Cardiac muscle cell (in vitro differentiated cells and primary cell): Measurements from ENCODE around the gene SLIT3. TPM values are rescaled to one million over a fixed set of nuclear protein-coding genes. Genes with fewer than 3 reads are reported as not detected.

Experiments
- DNase-seq, 2 donors: peaks; one replicate each; pipeline versions ENCODE4 v3.0.0 to v3.0.0-alpha.2; 2010 to 2017; ENCODE audit warnings: low read depth in 1 of 2, low spot score in 1 of 2
- H3K27ac ChIP-seq: fragments of 200-600 bp; sonication (generic); 2 replicates; pipeline ENCODE4 v1.5.1; 2016
- H3K27me3 ChIP-seq: fragments of 200-600 bp; sonication (generic); 2 replicates; pipeline ENCODE4 v1.6.0; 2016; ENCODE audit warnings: control low read depth
- H3K36me3 ChIP-seq: fragments of 200-600 bp; sonication (generic); 2 replicates; pipeline ENCODE4 v1.5.1; 2016; ENCODE audit warnings: control low read depth
- H3K4me1 ChIP-seq: fragments of 200-600 bp; sonication (generic); 2 replicates; pipeline ENCODE4 v1.8.1; 2017; ENCODE audit warnings: low read depth, mild to moderate bottlenecking, mixed run types
- H3K4me3 ChIP-seq: fragments of 200-600 bp; sonication (generic); 2 replicates; pipeline ENCODE4 v1.5.1; 2016; ENCODE audit warnings: mild to moderate bottlenecking
- H3K9me3 ChIP-seq: fragments of 200-600 bp; sonication (generic); 2 replicates; pipeline ENCODE4 v1.5.1; 2017; ENCODE audit warnings: low read depth, mild to moderate bottlenecking, control low read depth
- polyA plus RNA-seq: library from polyadenylated mRNA; unstranded; fragments of >200 nt; fragmentation: Nextera tagmentation; extraction: Ambion mirVana; gene quantifications from 2 replicates; pipeline ENCODE4 v1.2.1, GENCODE V29; 2016
- total RNA-seq: library from RNA; depleted of rRNA; stranded (reverse); fragments of >200 nt; gene quantifications from 2 replicates; pipeline ENCODE4 v1.2.3, GENCODE V29; 2016
- TF ChIP-seq, protein P1 (sequence below): IDR thresholded peaks from 2 replicates; pipeline ENCODE4 v1.5.1; 2012; ENCODE audit warnings: low read depth, mild to moderate bottlenecking, low read length

The SLIT3 gene
- total and polyA plus RNA-seq, 2 experiments from 2014 or later: 50.7 to 111 TPM

DNA sequence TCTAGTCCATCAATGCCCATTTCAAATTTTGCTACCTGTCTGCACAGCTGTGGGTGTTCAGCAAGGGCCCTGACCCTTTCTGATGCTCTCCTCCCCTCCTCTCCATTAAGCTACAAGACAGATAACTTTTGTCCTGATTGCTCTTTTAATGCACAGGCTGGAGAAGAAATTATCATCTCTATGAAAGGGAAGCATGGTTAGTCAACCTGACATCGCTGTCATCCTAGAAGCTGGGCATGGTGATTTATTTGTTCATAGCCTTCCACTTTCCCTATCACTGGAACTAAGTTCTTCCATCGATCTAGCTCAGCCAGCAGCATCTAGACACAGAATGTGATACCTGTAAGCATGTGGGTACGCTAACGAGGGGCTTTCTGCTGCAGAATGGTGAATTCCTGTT, 50.1 kb downstream of the SLIT3 start:
- H3K4me3 ChIP-seq: no peak overlapping the region
- DNase-seq: no peak
- H3K36me3 ChIP-seq: no peaks in the 10 kb centered on the region
- TF ChIP-seq, protein P1, sequence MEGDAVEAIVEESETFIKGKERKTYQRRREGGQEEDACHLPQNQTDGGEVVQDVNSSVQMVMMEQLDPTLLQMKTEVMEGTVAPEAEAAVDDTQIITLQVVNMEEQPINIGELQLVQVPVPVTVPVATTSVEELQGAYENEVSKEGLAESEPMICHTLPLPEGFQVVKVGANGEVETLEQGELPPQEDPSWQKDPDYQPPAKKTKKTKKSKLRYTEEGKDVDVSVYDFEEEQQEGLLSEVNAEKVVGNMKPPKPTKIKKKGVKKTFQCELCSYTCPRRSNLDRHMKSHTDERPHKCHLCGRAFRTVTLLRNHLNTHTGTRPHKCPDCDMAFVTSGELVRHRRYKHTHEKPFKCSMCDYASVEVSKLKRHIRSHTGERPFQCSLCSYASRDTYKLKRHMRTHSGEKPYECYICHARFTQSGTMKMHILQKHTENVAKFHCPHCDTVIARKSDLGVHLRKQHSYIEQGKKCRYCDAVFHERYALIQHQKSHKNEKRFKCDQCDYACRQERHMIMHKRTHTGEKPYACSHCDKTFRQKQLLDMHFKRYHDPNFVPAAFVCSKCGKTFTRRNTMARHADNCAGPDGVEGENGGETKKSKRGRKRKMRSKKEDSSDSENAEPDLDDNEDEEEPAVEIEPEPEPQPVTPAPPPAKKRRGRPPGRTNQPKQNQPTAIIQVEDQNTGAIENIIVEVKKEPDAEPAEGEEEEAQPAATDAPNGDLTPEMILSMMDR: no peak
- H3K27me3 ChIP-seq: no peaks in the 10 kb centered on the region
- H3K27ac ChIP-seq: no peak overlapping the region
- H3K9me3 ChIP-seq: no peaks in the 10 kb centered on the region
- H3K4me1 ChIP-seq: peaks cover 39% of the 10 kb centered on the region

DNA sequence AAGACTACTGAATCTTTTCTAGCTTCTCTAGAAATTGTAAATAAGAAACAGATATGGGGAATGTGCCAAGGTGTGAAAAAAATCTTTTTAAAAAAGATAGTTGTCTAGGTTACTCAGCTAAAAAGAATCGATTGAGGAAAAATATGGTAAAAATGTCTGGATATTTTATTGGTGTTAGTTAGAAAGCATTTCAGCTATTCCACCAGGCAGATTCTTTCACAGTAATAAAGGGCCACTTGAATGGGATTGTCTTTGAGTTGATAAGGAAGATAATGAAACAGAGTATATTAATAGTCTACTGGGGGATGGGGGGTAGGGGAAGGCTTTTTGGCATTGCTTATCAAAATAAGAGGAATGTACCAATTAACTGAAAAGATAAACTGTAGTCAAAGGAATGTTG, 51.9 kb downstream of the SLIT3 start:
- no peak for DNase-seq
- Histone ChIP-seq H3K4me1 (peaks cover 36% of the 10 kb centered on the region), H3K36me3 (no peaks in the 10 kb centered on the region)

DNA sequence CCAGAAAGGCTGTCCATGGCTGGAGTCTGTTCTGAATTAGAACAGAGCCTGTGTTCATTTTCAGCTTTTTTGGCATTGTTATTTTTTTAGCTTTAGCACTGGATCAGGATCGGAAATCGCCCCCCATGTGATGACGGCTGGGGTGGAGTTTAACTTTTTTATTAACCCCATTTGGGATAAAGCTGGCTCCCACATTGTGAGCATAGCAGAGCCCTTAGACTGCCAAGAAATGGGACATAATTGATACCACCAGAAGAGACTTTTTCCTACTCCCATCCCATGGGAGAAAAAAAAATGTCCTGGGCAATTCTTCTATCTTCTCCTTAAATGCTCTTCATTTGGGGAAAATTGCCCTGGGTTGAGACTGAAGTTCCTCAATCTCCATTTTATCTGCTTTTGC, 52.4 kb downstream of the SLIT3 start:
- no peaks in the 10 kb centered on the region for H3K36me3 ChIP-seq
- H3K4me1 ChIP-seq: peaks cover 32% of the 10 kb centered on the region
- H3K9me3 ChIP-seq: no peaks in the 10 kb centered on the region
- H3K4me3 ChIP-seq: no peak overlapping the region
- TF ChIP-seq, protein P1: no peak
- H3K27me3 ChIP-seq: no peaks in the 10 kb centered on the region
- no peak overlapping the region for H3K27ac ChIP-seq
- no peak for DNase-seq

More for the DNA sequence above, 51.9 kb downstream of the SLIT3 start:
- TF ChIP-seq, protein P1: no peak
- no peaks in the 10 kb centered on the region for H3K27me3 ChIP-seq
- no peak overlapping the region for H3K4me3 ChIP-seq
- no peak overlapping the region for H3K27ac ChIP-seq
- H3K9me3 ChIP-seq: no peaks in the 10 kb centered on the region

DNA sequence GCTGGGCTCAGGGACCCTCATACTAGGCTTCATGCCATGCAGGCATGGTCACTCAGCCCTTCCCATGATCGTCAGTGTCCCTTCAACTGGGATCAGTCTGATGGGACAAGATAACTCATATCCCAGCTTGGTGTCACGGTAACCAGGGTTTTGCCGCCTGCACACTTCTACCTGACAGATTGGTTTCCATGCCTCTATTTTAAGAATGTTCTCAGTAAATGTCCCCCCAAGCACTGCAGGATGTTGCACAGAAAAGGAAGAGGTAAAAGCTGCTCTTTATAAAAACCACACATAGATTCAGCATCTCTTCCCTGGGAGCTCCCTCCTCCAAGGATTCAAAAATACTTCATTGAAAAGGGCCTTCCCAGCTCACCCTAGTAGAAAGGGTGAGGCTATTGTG, 56.1 kb downstream of the SLIT3 start:
- H3K27me3 ChIP-seq: no peaks in the 10 kb centered on the region
- no peaks in the 10 kb centered on the region for H3K36me3 ChIP-seq

DNA sequence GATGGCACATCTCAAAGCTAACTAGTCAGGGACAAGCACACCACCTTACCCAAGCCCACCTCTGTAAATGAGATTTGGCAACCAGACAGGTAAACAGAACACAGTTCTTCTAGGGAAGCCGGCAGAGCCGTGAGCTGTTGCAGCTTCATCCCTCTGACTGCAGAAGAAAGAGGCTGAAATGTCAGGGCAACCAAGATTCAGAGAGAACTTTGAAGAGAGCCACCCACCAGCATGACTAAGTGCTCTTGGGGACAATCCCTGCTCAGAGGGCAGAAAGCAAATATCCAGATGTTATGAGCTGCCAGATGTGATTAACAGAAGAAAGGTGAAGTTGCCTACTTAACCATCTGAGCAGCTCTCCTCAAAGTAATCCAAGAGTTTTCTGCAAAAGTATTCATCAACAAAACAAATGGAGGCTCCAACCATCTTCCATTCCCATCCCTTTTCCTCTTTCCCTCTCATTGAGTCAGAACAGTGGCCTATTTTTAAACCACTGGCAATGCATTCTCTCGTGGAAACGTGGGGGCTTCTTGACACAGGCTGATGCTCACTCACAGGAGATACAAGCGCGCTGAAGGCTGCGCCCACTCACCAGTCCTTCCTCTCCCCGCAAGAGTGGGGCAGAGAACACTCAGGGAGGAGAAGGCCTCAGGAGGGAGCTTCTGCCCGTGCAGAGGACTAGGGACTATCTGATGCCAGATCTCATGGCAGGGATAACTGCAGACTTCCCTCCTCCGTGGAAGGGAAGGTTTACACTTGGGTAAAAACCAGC, 57.1 kb downstream of the SLIT3 start:
- H3K9me3 ChIP-seq: no peaks in the 10 kb centered on the region
- peaks cover 2% of the 10 kb centered on the region for H3K4me1 ChIP-seq
- no peak overlapping the region for H3K4me3 ChIP-seq
- TF ChIP-seq, protein P1: no peak
- no peaks in the 10 kb centered on the region for H3K36me3 ChIP-seq
- no peak overlapping the region for H3K27ac ChIP-seq
- DNase-seq: no peak
- no peaks in the 10 kb centered on the region for H3K27me3 ChIP-seq

More for the DNA sequence above, 56.1 kb downstream of the SLIT3 start:
- no peaks in the 10 kb centered on the region for H3K9me3 ChIP-seq
- TF ChIP-seq, protein P1: no peak
- H3K27ac ChIP-seq: no peak overlapping the region
- no peak overlapping the region for H3K4me3 ChIP-seq
- DNase-seq: no peak
- H3K4me1 ChIP-seq: peaks cover 11% of the 10 kb centered on the region

DNA sequence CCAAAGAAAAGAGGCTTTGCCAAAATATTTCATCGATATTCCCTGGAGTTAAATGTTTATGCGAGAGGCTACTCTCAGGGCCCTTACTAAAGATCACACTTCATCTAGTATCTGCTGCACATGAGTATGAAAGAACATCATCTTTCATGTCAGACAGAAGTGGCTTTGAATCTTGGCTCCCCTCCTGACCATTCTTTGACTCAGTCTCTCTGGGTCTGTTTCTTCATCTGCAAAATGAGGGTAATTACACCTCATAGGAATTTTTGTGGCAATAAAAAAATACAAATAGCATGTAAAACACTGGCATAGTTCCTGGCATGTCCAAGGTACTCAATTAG, 58.1 kb downstream of the SLIT3 start:
- H3K36me3 ChIP-seq: no peaks in the 10 kb centered on the region
- no peak for DNase-seq
- H3K4me3 ChIP-seq: no peak overlapping the region
- TF ChIP-seq, protein P1: no peak
- no peaks in the 10 kb centered on the region for H3K9me3 ChIP-seq
- no peaks in the 10 kb centered on the region for H3K4me1 ChIP-seq
- H3K27me3 ChIP-seq: no peaks in the 10 kb centered on the region
- no peak overlapping the region for H3K27ac ChIP-seq
